Cardiac muscle cell (in vitro differentiated cells and primary cell): ENCODE measurements around the gene CAMTA2. TPM values are rescaled to one million over a fixed set of nuclear protein-coding genes. Genes with fewer than 3 reads are reported as not detected.

Experiments used
- DNase-seq, 2 donors: peaks; one replicate each; pipeline versions ENCODE4 v3.0.0 to v3.0.0-alpha.2; 2010 to 2017; ENCODE audit warnings: low read depth in 1 of 2, low spot score in 1 of 2
- H3K27ac ChIP-seq: fragments of 200-600 bp; sonication (generic); 2 replicates; pipeline ENCODE4 v1.5.1; 2016
- H3K27me3 ChIP-seq: fragments of 200-600 bp; sonication (generic); 2 replicates; pipeline ENCODE4 v1.6.0; 2016; ENCODE audit warnings: control low read depth
- H3K36me3 ChIP-seq: fragments of 200-600 bp; sonication (generic); 2 replicates; pipeline ENCODE4 v1.5.1; 2016; ENCODE audit warnings: control low read depth
- H3K4me1 ChIP-seq: fragments of 200-600 bp; sonication (generic); 2 replicates; pipeline ENCODE4 v1.8.1; 2017; ENCODE audit warnings: low read depth, mild to moderate bottlenecking, mixed run types
- H3K4me3 ChIP-seq: fragments of 200-600 bp; sonication (generic); 2 replicates; pipeline ENCODE4 v1.5.1; 2016; ENCODE audit warnings: mild to moderate bottlenecking
- H3K9me3 ChIP-seq: fragments of 200-600 bp; sonication (generic); 2 replicates; pipeline ENCODE4 v1.5.1; 2017; ENCODE audit warnings: low read depth, mild to moderate bottlenecking, control low read depth
- polyA plus RNA-seq: library from polyadenylated mRNA; unstranded; fragments of >200 nt; fragmentation: Nextera tagmentation; extraction: Ambion mirVana; gene quantifications from 2 replicates; pipeline ENCODE4 v1.2.1, GENCODE V29; 2016
- total RNA-seq: library from RNA; depleted of rRNA; stranded (reverse); fragments of >200 nt; gene quantifications from 2 replicates; pipeline ENCODE4 v1.2.3, GENCODE V29; 2016
- TF ChIP-seq, protein P1 (sequence below): IDR thresholded peaks from 2 replicates; pipeline ENCODE4 v1.5.1; 2012; ENCODE audit warnings: low read depth, mild to moderate bottlenecking, low read length

The CAMTA2 gene
- total and polyA plus RNA-seq, 2 experiments from 2014 or later: 11.6 to 18.3 TPM

DNA sequence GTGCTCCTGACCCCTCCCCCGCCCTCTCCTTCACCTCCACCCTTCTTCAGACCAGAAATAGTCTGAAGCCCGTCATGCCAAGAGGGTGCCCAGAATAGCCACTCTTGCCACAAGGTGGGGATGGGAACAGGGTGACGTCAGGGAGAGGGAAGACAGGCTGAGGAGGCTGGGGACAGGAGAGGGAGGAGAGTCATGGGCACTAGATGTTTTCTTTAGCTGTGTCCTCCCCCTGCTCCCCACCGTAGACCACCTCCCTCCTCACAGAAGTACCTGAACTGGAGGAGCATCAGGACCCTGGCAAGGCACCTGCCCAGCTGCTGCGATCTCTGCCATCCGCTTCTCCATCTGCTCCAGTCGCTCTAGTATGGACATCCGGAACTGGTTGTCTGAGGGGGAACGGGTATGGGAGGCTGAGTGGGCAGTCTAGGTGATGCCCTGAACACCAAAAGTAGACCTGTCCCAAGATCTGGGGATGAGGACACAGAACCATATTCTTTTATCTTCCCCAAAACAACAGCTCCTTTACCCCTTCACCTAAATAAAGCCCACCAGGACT lies 13.3 kb downstream of the CAMTA2 start:
- peak in 1 of 2 donors; percentile 54 for DNase-seq
- Histone ChIP-seq H3K9me3 (no peaks in the 10 kb centered on the region), H3K4me1 (peaks cover 17% of the 10 kb centered on the region), H3K36me3 (peaks cover 6% of the 10 kb centered on the region), H3K27me3 (no peaks in the 10 kb centered on the region), H3K4me3 (no peak overlapping the region), H3K27ac (no peak overlapping the region)
- TF ChIP-seq, protein P1, sequence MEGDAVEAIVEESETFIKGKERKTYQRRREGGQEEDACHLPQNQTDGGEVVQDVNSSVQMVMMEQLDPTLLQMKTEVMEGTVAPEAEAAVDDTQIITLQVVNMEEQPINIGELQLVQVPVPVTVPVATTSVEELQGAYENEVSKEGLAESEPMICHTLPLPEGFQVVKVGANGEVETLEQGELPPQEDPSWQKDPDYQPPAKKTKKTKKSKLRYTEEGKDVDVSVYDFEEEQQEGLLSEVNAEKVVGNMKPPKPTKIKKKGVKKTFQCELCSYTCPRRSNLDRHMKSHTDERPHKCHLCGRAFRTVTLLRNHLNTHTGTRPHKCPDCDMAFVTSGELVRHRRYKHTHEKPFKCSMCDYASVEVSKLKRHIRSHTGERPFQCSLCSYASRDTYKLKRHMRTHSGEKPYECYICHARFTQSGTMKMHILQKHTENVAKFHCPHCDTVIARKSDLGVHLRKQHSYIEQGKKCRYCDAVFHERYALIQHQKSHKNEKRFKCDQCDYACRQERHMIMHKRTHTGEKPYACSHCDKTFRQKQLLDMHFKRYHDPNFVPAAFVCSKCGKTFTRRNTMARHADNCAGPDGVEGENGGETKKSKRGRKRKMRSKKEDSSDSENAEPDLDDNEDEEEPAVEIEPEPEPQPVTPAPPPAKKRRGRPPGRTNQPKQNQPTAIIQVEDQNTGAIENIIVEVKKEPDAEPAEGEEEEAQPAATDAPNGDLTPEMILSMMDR: no peak

DNA sequence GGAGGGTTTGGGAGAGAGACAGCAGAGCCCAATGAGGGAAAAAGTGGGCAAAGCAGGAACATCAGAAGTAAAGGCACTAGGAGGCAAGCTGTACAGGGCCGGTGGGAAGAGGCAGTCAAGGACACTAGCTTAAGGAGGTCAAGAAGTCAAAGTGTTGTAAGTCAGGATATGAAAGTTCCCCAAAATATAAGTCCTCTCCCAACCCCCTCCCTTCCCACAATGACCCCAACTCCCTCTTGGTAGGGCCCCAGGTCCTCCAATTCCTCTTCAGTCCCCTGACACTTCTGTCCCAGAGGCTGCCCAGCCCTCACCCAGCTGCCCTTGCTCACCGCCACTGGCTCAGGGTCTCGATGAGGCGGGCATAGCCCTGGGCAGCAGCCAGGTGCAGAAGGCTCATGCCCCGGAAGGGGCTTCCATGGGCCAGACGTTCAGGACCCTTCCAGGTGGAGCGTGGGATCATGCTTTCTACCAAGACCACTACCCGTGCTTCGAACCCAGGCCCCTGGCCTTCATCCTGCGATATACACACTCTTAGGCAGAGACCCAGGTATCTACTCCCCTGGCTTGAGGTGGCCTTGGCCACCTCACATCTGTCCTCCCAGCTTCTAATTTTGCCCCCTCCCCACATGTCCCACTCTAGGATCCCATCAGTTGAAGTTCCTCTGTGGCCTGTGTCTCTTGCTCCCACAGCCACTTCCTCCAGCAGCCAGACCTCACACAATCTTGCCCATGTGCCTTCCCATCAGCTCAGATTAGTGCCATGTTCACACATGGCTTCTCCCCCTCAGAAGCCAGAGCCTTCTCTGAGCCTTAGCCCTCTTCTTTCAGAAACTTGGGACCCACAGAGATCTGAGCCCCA lies 14.0 kb downstream of the CAMTA2 start:
- Histone ChIP-seq H3K4me3 (no peak overlapping the region), H3K9me3 (no peaks in the 10 kb centered on the region), H3K27ac (no peak overlapping the region), H3K36me3 (peaks cover 6% of the 10 kb centered on the region), H3K4me1 (peaks cover 24% of the 10 kb centered on the region), H3K27me3 (no peaks in the 10 kb centered on the region)
- TF ChIP-seq, protein P1: no peak
- DNase-seq: no peak

DNA sequence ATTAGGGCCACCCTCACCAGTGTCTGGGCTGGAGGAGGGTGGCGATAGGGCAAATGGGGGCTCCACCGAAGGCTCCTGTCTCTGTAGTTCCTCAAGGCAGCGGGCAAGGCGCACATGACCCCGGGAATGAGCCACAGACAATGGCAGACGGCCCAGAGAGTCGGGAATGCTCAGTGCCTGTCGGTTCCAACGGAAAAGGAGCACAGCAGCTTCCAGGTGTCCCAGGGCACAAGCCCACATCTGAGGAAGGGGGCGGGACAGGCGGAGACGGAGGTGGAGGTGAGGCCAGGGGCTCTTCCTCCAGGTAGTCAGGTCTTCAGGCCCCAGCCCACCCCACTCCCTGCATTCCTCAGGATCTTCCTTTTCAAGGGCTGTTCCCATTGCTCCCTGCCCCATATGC lies 14.7 kb downstream of the CAMTA2 start:
- Histone ChIP-seq H3K4me1 (peaks cover 24% of the 10 kb centered on the region), H3K4me3 (no peak overlapping the region), H3K27ac (no peak overlapping the region), H3K9me3 (no peaks in the 10 kb centered on the region), H3K36me3 (peaks cover 6% of the 10 kb centered on the region), H3K27me3 (no peaks in the 10 kb centered on the region)
- TF ChIP-seq, protein P1: no peak
- DNase-seq: no peak

DNA sequence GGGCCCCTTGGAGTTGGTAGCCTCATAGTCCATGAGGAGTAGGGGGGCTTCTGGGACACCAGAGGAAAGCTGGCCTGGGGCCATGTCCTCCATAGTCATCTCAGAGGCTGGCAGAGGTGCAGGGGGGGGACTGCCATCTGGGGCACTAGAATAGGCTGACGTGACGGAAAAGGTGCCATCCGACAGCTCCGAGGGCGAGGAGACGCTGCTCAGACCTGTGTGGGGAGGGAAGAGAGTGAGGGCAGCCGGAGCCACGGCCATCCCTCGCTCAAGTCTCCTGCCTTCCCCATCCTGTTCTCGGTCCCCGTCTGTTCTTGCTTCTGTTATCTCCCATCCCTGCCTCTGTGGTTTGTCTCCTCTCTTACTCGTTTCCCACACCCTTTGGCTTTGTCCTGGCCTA lies 15.2 kb downstream of the CAMTA2 start:
- Histone ChIP-seq H3K4me1 (peaks cover 24% of the 10 kb centered on the region), H3K27ac (no peak overlapping the region), H3K36me3 (peaks cover 6% of the 10 kb centered on the region), H3K27me3 (no peaks in the 10 kb centered on the region), H3K9me3 (no peaks in the 10 kb centered on the region), H3K4me3 (no peak overlapping the region)
- no peak for DNase-seq
- TF ChIP-seq, protein P1: no peak

DNA sequence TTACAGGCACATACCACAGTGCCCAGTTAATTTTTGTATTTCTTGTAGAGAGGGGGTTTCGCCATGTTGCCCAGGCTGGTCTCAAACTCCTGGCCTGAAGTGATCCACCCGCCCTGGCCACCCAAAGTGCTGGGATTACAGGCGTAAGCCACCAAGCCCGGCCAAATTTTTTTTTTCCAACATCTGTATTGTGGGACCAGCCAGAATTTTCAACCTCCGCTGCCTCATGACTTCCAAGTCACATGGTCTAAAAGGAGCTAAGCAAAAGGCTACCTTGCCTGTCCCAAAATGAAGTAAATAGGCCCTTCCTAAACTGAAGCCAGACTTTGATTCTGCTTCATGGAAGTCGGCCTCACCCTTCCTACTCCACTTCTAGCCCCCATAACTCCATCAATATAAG lies 15.6 kb downstream of the CAMTA2 start:
- H3K4me1 ChIP-seq: peaks cover 24% of the 10 kb centered on the region
- H3K27ac ChIP-seq: no peak overlapping the region
- peaks cover 1% of the 10 kb centered on the region for H3K36me3 ChIP-seq
- TF ChIP-seq, protein P1: no peak
- no peaks in the 10 kb centered on the region for H3K27me3 ChIP-seq
- H3K9me3 ChIP-seq: no peaks in the 10 kb centered on the region
- no peak for DNase-seq
- no peak overlapping the region for H3K4me3 ChIP-seq
